Mucosa of descending colon (tissue), 3 donors: ENCODE measurements around the gene C2orf92. TPM values are rescaled to one million over a fixed set of nuclear protein-coding genes. Genes with fewer than 3 reads are reported as not detected.

Source experiments
- ATAC-seq: fragments of 200-7000 bp; cut with Tn5 transposase; one replicate; pipeline ENCODE4 v1.9.1; 2020; ENCODE audit warnings: mild to moderate bottlenecking, moderate library complexity
- DNase-seq, 3 donors: peaks; one replicate each; pipeline ENCODE4 v3.0.0-alpha.2; 2020
- H3K36me3 ChIP-seq: fragments of 200-600 bp; one replicate; pipeline ENCODE4 v1.8.0; 2021; ENCODE audit warnings: low read depth, mild to moderate bottlenecking
- H3K4me1 ChIP-seq: fragments of 200-600 bp; one replicate; pipeline ENCODE4 v1.8.0; 2021; ENCODE audit warnings: low read depth, mild to moderate bottlenecking
- H3K4me3 ChIP-seq: fragments of 200-600 bp; one replicate; pipeline ENCODE4 v1.8.0; 2021; ENCODE audit warnings: mild to moderate bottlenecking
- H3K9me3 ChIP-seq: fragments of 200-600 bp; one replicate; pipeline ENCODE4 v1.8.0; 2021; ENCODE audit warnings: mild to moderate bottlenecking
- CTCF ChIP-seq: fragments of 200-600 bp; IDR thresholded peaks from one replicate; pipeline ENCODE4 v1.8.0; 2022; ENCODE audit warnings: antibody characterized with exemption, mild to moderate bottlenecking
- intact Hi-C, 2 donors: fragments of 100-400 bp; cut with DNase I in 1 of 2; cut with micrococcal nuclease in 1 of 2; formaldehyde crosslinking; loops; one replicate each; pipeline versions ENCODE4 v1.11.0 to v1.11.1; 2022; cut with DNase I, micrococcal nuclease
- total RNA-seq, 3 donors: library from RNA; stranded (reverse); fragmentation: NEBNext Ultra II Directional in 2 of 3; extraction: Animal tissue kit (Norgen Biotek cat#: 25700) in 2 of 3; gene quantifications; one replicate each; pipeline versions ENCODE4 v1.2.1 to v1.2.4, GENCODE V29; 2021 to 2023
- donor health status: DM: no; HTN: no; CAD: no; lungs with moderate emphysema.
- donor health status: DM: no; HTN: no; CAD: no.
- donor health status: DM: no; HTN: yes; CAD: no.

C2orf92 gene
- total RNA-seq, 3 donors from 2014 or later = 8.7 to 12.5 (median 11.7) TPM

- no peaks in the 10 kb centered on the region for H3K9me3 ChIP-seq
- ATAC-seq (no peak), DNase-seq (no peak)
- H3K4me3 ChIP-seq = no peak overlapping the region
- no peaks in the 10 kb centered on the region for H3K36me3 ChIP-seq
- TF ChIP-seq CTCF = no peak
- peaks cover 6% of the 10 kb centered on the region for H3K4me1 ChIP-seq
- intact Hi-C loops = no loop called here
These were observed 15.2 kb upstream of the C2orf92 start for GRCh38 chr2:97654309-97654708.

- Histone ChIP-seq H3K9me3 (no peaks in the 10 kb centered on the region), H3K4me1 (peaks cover 1% of the 10 kb centered on the region), H3K4me3 (no peak overlapping the region), H3K36me3 (no peaks in the 10 kb centered on the region)
- DNase-seq (no peak), ATAC-seq (no peak)
- TF ChIP-seq CTCF = no peak
- intact Hi-C loops = no loop called here
These were observed 14.7 kb upstream of the C2orf92 start for GRCh38 chr2:97654791-97655190.

- H3K4me3 ChIP-seq = no peak overlapping the region
- no peak for TF ChIP-seq CTCF
- H3K4me1 ChIP-seq = peaks cover 3% of the 10 kb centered on the region
- no peaks in the 10 kb centered on the region for H3K9me3 ChIP-seq
- intact Hi-C loops = no loop called here
- no peak for ATAC-seq
- DNase-seq = no peak
- H3K36me3 ChIP-seq = no peaks in the 10 kb centered on the region
These were observed 13.3 kb upstream of the C2orf92 start for GRCh38 chr2:97656129-97656755.

GRCh38 chr2:97656905-97657587 is 12.5 kb upstream of the C2orf92 start:
- Histone ChIP-seq H3K4me1 (peaks cover 4% of the 10 kb centered on the region), H3K9me3 (no peaks in the 10 kb centered on the region), H3K4me3 (no peak overlapping the region), H3K36me3 (no peaks in the 10 kb centered on the region)
- TF ChIP-seq CTCF = no peak
- intact Hi-C loops = no loop called here
- DNase-seq = no peak
- ATAC-seq = no peak

- no peaks in the 10 kb centered on the region for H3K36me3 ChIP-seq
- H3K4me3 ChIP-seq = no peak overlapping the region
- TF ChIP-seq CTCF = no peak
- H3K9me3 ChIP-seq = no peaks in the 10 kb centered on the region
- intact Hi-C loops = no loop called here
- H3K4me1 ChIP-seq = peaks cover 14% of the 10 kb centered on the region
- no peak for ATAC-seq
- no peak for DNase-seq
These were observed 11.4 kb upstream of the C2orf92 start for GRCh38 chr2:97657986-97658690.
